ENCODE measurements around the gene GPX8. TPM values are rescaled to one million over a fixed set of nuclear protein-coding genes. Genes with fewer than 3 reads are reported as not detected.

Gene GPX8
- total and polyA plus RNA-seq, 9 of the 15 experiments (the other 6 are each of a cell fraction or from before 2014, with no cell fraction given): 0.62 to 1.8 (median 1.2) TPM

- TF ChIP-seq REST (IDR thresholded peaks at IDR 0.05; ENCODE audit: borderline replicate concordance): peak; percentile 72
- no peak for TF ChIP-seq REST (CRISPR knock-in tag; IDR thresholded peaks at IDR 0.05; ENCODE audit: low read depth)
- TF ChIP-seq SREBF1 (IDR thresholded peaks at IDR 0.05; ENCODE audit: borderline replicate concordance, low read depth, low read length): no peak
- no peak for TF ChIP-seq CEBPG (CRISPR knock-in tag; IDR thresholded peaks at IDR 0.05)
- no peak for TF ChIP-seq CEBPG (tag; conservative IDR thresholded peaks at IDR 0.05 in 1 of 2, IDR thresholded peaks at IDR 0.05 in 1 of 2)
- TF ChIP-seq MLLT1 (IDR thresholded peaks at IDR 0.05): peak in 1 of 2 experiments; percentile 56; a peak in 1 of 4 replicates
- peak; percentile 81 for TF ChIP-seq SMC3 (conservative IDR thresholded peaks at IDR 0.05; ENCODE audit: insufficient read depth, low read depth, low read length)
- peak; percentile 58; the same call in 1 of the 2 replicates for TF ChIP-seq STAG1 (CRISPR knock-in tag; IDR thresholded peaks at IDR 0.05; ENCODE audit: borderline replicate concordance)
- no peak for TF ChIP-seq ZBTB2 (IDR thresholded peaks at IDR 0.05)
- peak; percentile 49; the same call in 1 of the 2 replicates for TF ChIP-seq ETV1 (tag; conservative IDR thresholded peaks at IDR 0.05; ENCODE audit: low read depth)
- TF ChIP-seq ZSCAN29 (IDR thresholded peaks at IDR 0.05): no peak
- TF ChIP-seq ZNF347 (CRISPR knock-in tag; IDR thresholded peaks at IDR 0.05; ENCODE audit: low read depth): no peak
- no peak for TF ChIP-seq NRF1 (conservative IDR thresholded peaks at IDR 0.05 in 1 of 2, IDR thresholded peaks at IDR 0.05 in 1 of 2)
- no peak for TF ChIP-seq NFATC3 (IDR thresholded peaks at IDR 0.05)
- TF ChIP-seq KAT7 (CRISPR knock-in tag; IDR thresholded peaks at IDR 0.05; ENCODE audit: borderline replicate concordance): no peak
- no peak for TF ChIP-seq TSC22D4 (tag; IDR thresholded peaks at IDR 0.05)
- TF ChIP-seq ZNF184 (CRISPR knock-in tag; IDR thresholded peaks at IDR 0.05): no peak
- TF ChIP-seq ZBTB17 (CRISPR knock-in tag; IDR thresholded peaks at IDR 0.05): peak; percentile 89
Measured at GRCh38 chr5:55146543-55147151, 13.3 kb upstream of the GPX8 start (continued).
